Activated CD8-positive, alpha-beta T cell treated with anti-CD3 and anti-CD28 coated beads, Interleukin-2, amount 10 ng/mL, durations not matched to agents 7 days and 5 days (primary cell): ENCODE data around the gene STRN3. TPM values are rescaled to one million over a fixed set of nuclear protein-coding genes. Genes with fewer than 3 reads are reported as not detected.

Experiments used
- ATAC-seq: fragments of 150-1000 bp; cut with Tn5 transposase; one replicate; pipeline ENCODE4 v1.10.0; 2021; ENCODE audit warnings: moderate library complexity
- CTCF ChIA-PET: fragments of 350-600 bp; sonication (Branson Sonifier 250); formaldehyde crosslinking; loops from one replicate; lab custom pipeline; 2021; ENCODE audit warnings: antibody characterized with exemption; lab: Charles Lee
- POLR2A ChIA-PET: fragments of 350-600 bp; sonication (Branson Sonifier 250); formaldehyde crosslinking; loops from one replicate; lab custom pipeline; 2021; ENCODE audit warnings: antibody characterized with exemption; lab: Charles Lee
- DNase-seq: peaks from one replicate; pipeline ENCODE4 v3.0.0-alpha.2; 2020
- H3K27ac Mint-ChIP-seq: one replicate; pipeline ENCODE4 v1.8.0; 2021; ENCODE audit warnings: mild to moderate bottlenecking, mixed read lengths
- H3K27me3 Mint-ChIP-seq: one replicate; pipeline ENCODE4 v1.8.0; 2021; ENCODE audit warnings: low read depth, mixed read lengths
- H3K36me3 Mint-ChIP-seq: one replicate; pipeline ENCODE4 v1.8.0; 2021; ENCODE audit warnings: low read depth, mixed read lengths
- H3K4me1 Mint-ChIP-seq: one replicate; pipeline ENCODE4 v1.8.0; 2021; ENCODE audit warnings: low read depth, mixed read lengths
- H3K4me3 Mint-ChIP-seq: one replicate; pipeline ENCODE4 v1.8.0; 2021; ENCODE audit warnings: mild to moderate bottlenecking, mixed read lengths
- H3K9me3 Mint-ChIP-seq: one replicate; pipeline ENCODE4 v1.8.0; 2022; ENCODE audit warnings: mixed read lengths; ENCODE audit not compliant: insufficient read depth
- total RNA-seq, 2 experiments: library from RNA; stranded (reverse); gene quantifications; one replicate each; pipeline ENCODE4 v1.2.3, GENCODE V29; 2021

Gene STRN3
- total RNA-seq, 2 experiments from 2014 or later = 19.0 to 23.0 TPM

DNA sequence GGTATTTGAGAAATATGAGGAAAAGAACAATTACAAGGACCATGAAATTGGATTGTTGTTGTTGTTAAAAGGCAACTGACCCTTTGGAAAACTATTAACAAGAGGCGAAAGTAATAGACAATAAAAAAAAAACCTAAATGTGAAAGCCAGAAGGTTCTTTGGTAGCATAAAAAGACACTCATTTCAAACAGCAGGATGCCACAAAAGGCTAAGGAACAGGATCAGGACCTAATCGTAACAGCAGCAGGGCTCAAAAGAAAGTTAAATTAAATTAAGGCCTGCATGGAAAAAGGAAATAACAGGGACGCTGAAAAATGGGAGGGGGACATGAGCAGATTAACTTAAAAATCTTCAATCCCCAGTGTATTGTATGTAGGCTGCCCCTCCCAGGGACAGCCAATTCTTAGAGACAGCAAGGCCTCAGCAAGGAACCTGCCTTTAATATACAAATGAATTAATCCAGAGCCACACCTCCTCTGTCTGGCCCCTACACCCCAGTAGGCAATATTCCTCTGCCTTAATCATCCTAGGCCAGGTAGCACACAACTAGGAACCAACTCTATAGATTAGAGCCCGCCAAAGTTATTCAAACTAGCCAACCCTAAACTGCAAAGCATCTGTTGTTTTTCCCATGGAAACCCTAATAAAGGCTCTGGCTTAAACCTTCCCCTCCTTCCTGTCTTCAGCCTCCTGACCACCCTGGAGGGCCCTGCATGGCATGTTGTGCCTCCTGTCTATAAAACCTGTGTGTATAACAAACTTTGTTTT, 29.1 kb downstream of the STRN3 start:
- DNase-seq = no peak

DNA sequence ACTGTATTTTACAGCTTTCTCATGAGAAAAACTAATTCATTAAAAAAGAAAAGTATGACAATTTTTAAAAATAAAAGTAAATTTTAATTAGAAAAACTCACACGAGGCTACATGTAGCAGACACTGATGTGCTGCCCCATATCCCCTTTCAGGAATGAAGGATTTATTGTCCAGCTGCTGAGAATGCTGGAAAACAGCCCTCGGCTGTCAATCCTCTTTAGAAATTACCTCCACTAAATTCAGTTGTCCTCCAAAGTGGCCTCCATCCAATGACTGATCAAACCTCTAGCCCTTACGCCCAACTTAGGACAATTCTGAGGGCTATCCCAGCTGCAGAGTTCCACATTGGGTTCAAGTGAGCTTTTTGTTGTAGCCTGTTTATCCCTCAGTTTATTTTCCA, 30.5 kb downstream of the STRN3 start:
- ATAC-seq (no peak), DNase-seq (no peak)
- ChIA-PET POLR2A (interaction anchor here (0.9 kb wide), 1 partner anchor 31 kb away, joined by 4 read pairs; the partner anchor contains the start of gene STRN3), CTCF (interaction anchor here (0.7 to 1.8 kb wide), 4 partner anchors 10 to 277 kb away, joined by 3 to 4 read pairs (median 3); no protein-coding TSS in a partner anchor)
- Mint-ChIP-seq H3K9me3 (peaks cover 14% of the 10 kb centered on the region), H3K27ac (no peak overlapping the region), H3K4me1 (peaks cover 14% of the 10 kb centered on the region), H3K36me3 (peaks cover 35% of the 10 kb centered on the region), H3K27me3 (no peaks in the 10 kb centered on the region), H3K4me3 (no peak overlapping the region)

More for the DNA sequence above, 29.1 kb downstream of the STRN3 start:
- peaks cover 14% of the 10 kb centered on the region for H3K9me3 Mint-ChIP-seq
- peaks cover 44% of the 10 kb centered on the region for H3K36me3 Mint-ChIP-seq
- H3K27me3 Mint-ChIP-seq = no peaks in the 10 kb centered on the region
- no peak overlapping the region for H3K27ac Mint-ChIP-seq
- ChIA-PET POLR2A (no interaction called here), CTCF (no interaction called here)
- ATAC-seq = no peak
- no peak overlapping the region for H3K4me3 Mint-ChIP-seq
- peaks cover 12% of the 10 kb centered on the region for H3K4me1 Mint-ChIP-seq

GRCh38 chr14:30994681-30995620, 31.2 kb downstream of the STRN3 start:
- H3K4me3 Mint-ChIP-seq = no peak overlapping the region
- peaks cover 30% of the 10 kb centered on the region for H3K36me3 Mint-ChIP-seq
- ChIA-PET CTCF (interaction anchor here (0.7 to 1.8 kb wide), 4 partner anchors 9 to 277 kb away, joined by 3 to 4 read pairs (median 3); no protein-coding TSS in a partner anchor), POLR2A (interaction anchor here (0.9 kb wide), 1 partner anchor 32 kb away, joined by 4 read pairs; the partner anchor contains the start of gene STRN3)
- ATAC-seq (no peak), DNase-seq (no peak)
- no peaks in the 10 kb centered on the region for H3K27me3 Mint-ChIP-seq
- peaks cover 14% of the 10 kb centered on the region for H3K4me1 Mint-ChIP-seq
- H3K9me3 Mint-ChIP-seq = peaks cover 14% of the 10 kb centered on the region
- H3K27ac Mint-ChIP-seq = no peak overlapping the region

DNA sequence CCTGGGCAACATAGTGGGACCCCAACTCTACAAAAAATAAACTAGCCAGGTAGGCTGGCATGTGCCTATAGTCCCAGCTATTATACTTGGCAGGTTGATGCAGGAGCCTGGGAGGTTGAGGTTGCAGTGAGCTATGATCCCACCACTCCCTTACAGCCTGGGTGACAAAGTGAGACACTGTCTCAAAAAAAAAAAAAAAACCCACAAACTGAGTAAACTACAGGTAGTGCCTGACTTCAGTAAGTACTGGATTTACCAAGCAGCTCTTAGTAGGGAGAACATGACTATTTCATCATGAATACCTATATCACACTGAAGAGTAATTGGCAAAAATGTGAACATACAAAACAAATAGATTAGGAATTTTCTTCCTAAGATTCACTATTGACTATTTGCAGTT, 33.1 kb downstream of the STRN3 start:
- POLR2A ChIA-PET = no interaction called here
- H3K4me1 Mint-ChIP-seq = peaks cover 14% of the 10 kb centered on the region

DNA sequence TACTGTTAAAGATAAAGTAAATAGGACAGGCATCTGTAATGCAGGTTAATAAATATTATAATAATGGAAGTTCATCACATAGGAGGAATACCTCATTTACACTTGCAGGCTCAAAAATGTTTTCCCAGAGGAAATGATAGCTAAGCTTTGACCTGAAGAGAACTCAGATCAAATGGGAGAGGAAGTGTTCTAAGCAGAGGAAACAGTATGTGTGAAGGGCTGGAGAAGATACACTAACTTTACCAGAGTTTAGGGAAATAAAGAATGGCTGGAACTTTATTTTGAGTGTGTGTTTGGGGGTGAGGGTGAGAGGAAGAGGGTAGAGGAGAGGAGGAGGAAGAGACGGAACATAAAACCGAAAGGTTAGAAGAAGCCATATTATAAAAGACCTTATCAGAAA, 34.8 kb downstream of the STRN3 start:
- no peaks in the 10 kb centered on the region for H3K9me3 Mint-ChIP-seq
- no peak overlapping the region for H3K4me3 Mint-ChIP-seq
- no peak overlapping the region for H3K27ac Mint-ChIP-seq
- H3K27me3 Mint-ChIP-seq = no peaks in the 10 kb centered on the region
- POLR2A ChIA-PET = interaction anchor here (0.6 kb wide), 1 partner anchor 130 kb away, joined by 3 read pairs; no protein-coding TSS in a partner anchor
- H3K4me1 Mint-ChIP-seq = peaks cover 10% of the 10 kb centered on the region
- CTCF ChIA-PET = interaction anchor here (1.2 kb wide), 1 partner anchor 10 kb away, joined by 3 read pairs; no protein-coding TSS in a partner anchor
- ATAC-seq (no peak), DNase-seq (no peak)
- H3K36me3 Mint-ChIP-seq = peaks cover 4% of the 10 kb centered on the region

More for the DNA sequence above, 33.1 kb downstream of the STRN3 start:
- H3K27ac Mint-ChIP-seq = no peak overlapping the region
- CTCF ChIA-PET = interaction anchor here (1.6 kb wide), 1 partner anchor 13 kb away, joined by 5 read pairs; no protein-coding TSS in a partner anchor
- ATAC-seq (no peak), DNase-seq (no peak)
- H3K36me3 Mint-ChIP-seq = peaks cover 17% of the 10 kb centered on the region
- H3K4me3 Mint-ChIP-seq = no peak overlapping the region
- H3K27me3 Mint-ChIP-seq = no peaks in the 10 kb centered on the region
- no peaks in the 10 kb centered on the region for H3K9me3 Mint-ChIP-seq

DNA sequence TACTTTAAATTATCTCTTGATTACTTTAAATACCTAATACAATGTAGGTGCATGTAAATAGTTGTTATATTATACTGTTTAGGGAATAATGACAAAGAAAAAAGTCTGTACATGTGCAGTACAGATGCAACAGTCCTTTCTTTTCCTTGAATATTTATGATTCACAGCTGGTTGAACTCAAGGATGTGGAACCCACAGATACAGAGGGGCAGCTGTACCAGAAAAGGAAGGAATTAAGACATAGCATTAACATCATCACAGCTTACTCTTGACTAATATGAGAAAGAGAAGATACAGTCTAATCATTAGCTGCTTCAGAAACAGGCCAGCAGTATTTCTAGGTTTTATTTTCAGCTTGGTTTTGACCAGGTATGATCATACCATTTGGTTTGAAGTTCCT, 35.4 kb downstream of the STRN3 start:
- Mint-ChIP-seq H3K4me1 (peaks cover 6% of the 10 kb centered on the region), H3K4me3 (no peak overlapping the region), H3K9me3 (no peaks in the 10 kb centered on the region), H3K27ac (no peak overlapping the region), H3K36me3 (peaks cover 4% of the 10 kb centered on the region), H3K27me3 (no peaks in the 10 kb centered on the region)
- CTCF ChIA-PET = interaction anchor here (1.2 kb wide), 1 partner anchor 9 kb away, joined by 3 read pairs; no protein-coding TSS in a partner anchor
- DNase-seq (no peak), ATAC-seq (no peak)
- POLR2A ChIA-PET = no interaction called here

DNA sequence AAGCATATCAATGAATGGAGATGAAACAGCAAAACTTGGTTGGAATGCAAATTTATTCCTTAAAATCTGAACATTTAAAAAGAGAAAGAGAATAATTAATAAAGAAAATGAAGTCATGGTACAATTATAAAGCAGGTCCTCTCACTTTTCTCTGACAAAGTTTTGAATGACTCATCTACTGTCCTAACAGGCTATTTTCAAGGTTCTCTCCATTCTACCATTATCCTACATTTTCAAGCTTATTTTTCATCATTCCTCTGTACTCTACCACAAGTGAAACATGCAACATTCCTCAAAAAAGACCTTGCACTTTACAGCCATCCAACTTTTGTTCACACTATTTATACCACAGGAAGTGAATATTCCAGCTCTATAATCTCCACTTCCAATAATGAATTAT, 37.7 kb downstream of the STRN3 start:
- ChIA-PET CTCF (interaction anchor here (1.0 kb wide), 1 partner anchor 9 kb away, joined by 8 read pairs; no protein-coding TSS in a partner anchor), POLR2A (interaction anchor here (1.8 kb wide), 1 partner anchor 38 kb away, joined by 4 read pairs; no protein-coding TSS in a partner anchor)
- no peak for ATAC-seq
- no peaks in the 10 kb centered on the region for H3K27me3 Mint-ChIP-seq
- peaks cover 3% of the 10 kb centered on the region for H3K4me1 Mint-ChIP-seq
- H3K36me3 Mint-ChIP-seq = peaks cover 6% of the 10 kb centered on the region
- H3K4me3 Mint-ChIP-seq = no peak overlapping the region
- DNase-seq = no peak
- H3K27ac Mint-ChIP-seq = no peak overlapping the region
- no peaks in the 10 kb centered on the region for H3K9me3 Mint-ChIP-seq

DNA sequence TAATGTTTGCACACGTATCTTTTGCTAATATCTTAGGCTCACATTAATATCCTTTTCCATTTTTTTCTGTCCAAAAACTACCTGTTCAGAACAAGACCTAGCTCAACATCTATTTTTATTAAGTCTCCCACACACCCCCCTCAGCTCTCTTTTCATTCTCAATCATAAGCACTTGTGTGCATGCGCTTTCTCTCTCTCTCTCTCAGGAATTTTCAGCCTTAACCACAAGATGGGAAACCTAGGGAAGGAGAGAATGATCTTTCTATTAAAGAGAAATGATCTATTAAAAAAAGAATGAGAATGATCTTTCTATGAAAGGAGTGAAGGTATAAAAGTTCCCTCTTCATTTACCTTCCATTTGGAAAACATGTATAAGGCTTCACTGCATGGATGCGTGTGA, 40.4 kb downstream of the STRN3 start:
- no peak overlapping the region for H3K27ac Mint-ChIP-seq
- H3K4me1 Mint-ChIP-seq = no peaks in the 10 kb centered on the region
- no peaks in the 10 kb centered on the region for H3K27me3 Mint-ChIP-seq
- H3K4me3 Mint-ChIP-seq = no peak overlapping the region
- peaks cover 6% of the 10 kb centered on the region for H3K36me3 Mint-ChIP-seq
- CTCF ChIA-PET = interaction anchor here (1.0 to 1.2 kb wide), 2 partner anchors 10 to 15 kb away, joined by 3 read pairs; no protein-coding TSS in a partner anchor
- DNase-seq = no peak
- no peaks in the 10 kb centered on the region for H3K9me3 Mint-ChIP-seq
- POLR2A ChIA-PET = no interaction called here
- ATAC-seq = no peak

DNA sequence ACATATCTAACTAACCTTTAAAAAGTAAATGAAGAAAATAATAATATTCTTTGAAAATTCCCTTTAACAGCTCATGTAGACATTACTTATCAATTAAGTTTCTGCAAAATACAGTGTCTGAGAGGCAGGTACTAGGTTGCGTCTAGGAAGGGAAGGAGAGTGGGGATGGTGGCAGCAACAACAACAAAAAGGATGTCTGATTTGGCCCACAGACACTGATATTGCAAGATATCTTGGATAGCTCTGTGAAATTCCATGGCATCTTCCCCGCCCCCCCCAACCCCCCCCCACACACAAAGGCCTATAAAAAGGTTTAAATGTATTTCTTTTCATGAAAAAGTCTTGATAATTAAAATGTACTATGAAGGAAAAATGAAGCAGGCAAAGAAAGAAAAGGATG, 42.3 kb downstream of the STRN3 start:
- DNase-seq (no peak), ATAC-seq (no peak)
- ChIA-PET POLR2A (no interaction called here), CTCF (no interaction called here)
- Mint-ChIP-seq H3K36me3 (peaks cover 3% of the 10 kb centered on the region), H3K4me1 (no peaks in the 10 kb centered on the region), H3K27me3 (no peaks in the 10 kb centered on the region), H3K4me3 (no peak overlapping the region), H3K27ac (no peak overlapping the region), H3K9me3 (no peaks in the 10 kb centered on the region)

DNA sequence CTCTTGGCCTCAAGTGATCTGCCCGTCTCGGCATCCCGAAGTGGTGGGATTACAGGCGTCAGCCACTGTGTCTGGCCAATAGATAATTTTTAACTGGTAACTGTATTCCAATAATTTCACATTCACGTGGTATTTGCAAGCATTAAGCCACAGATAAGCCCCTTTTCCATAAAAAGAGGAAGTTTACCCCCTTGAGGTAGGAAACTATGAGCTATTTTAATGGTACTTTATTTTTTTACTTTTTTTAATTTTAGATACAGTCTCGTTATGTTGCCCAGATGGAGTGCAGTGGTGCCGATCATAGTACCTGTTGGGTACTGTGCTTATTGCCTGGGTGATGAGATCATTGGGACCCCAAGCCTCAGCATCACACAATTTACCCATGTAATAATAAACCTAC, 43.6 kb downstream of the STRN3 start:
- DNase-seq = no peak
- Mint-ChIP-seq H3K9me3 (no peaks in the 10 kb centered on the region), H3K4me1 (no peaks in the 10 kb centered on the region), H3K4me3 (no peak overlapping the region), H3K36me3 (peaks cover 2% of the 10 kb centered on the region), H3K27me3 (no peaks in the 10 kb centered on the region), H3K27ac (no peak overlapping the region)
- no peak for ATAC-seq
- CTCF ChIA-PET = no interaction called here
- POLR2A ChIA-PET = no interaction called here

GRCh38 chr14:30980980-30981379, 45.2 kb downstream of the STRN3 start:
- Mint-ChIP-seq H3K27ac (no peak overlapping the region), H3K9me3 (no peaks in the 10 kb centered on the region), H3K4me1 (no peaks in the 10 kb centered on the region), H3K36me3 (peaks cover 5% of the 10 kb centered on the region), H3K27me3 (no peaks in the 10 kb centered on the region), H3K4me3 (no peak overlapping the region)
- DNase-seq (no peak), ATAC-seq (no peak)
- CTCF ChIA-PET = interaction anchor here (1.1 to 3.0 kb wide), 8 partner anchors 10 to 148 kb away, joined by 3 to 24 read pairs (median 4); no protein-coding TSS in a partner anchor
- POLR2A ChIA-PET = no interaction called here
